RKO (cell line): ENCODE measurements around the gene PRKAB2.
"Not testable (repeated sequence)": the region's sequence is repeated elsewhere in the genome, so short reads cannot be mapped to it uniquely, and the experiment has no call there.

Source experiments
- DNase-seq: peaks from one replicate; pipeline ENCODE4 v3.0.0-alpha.2; 2016; ENCODE audit warnings: low spot score

The PRKAB2 gene

GRCh38 chr1:147171399-147172167, 687 bp downstream of the PRKAB2 start:
- DNase-seq: peak; percentile 62

DNA sequence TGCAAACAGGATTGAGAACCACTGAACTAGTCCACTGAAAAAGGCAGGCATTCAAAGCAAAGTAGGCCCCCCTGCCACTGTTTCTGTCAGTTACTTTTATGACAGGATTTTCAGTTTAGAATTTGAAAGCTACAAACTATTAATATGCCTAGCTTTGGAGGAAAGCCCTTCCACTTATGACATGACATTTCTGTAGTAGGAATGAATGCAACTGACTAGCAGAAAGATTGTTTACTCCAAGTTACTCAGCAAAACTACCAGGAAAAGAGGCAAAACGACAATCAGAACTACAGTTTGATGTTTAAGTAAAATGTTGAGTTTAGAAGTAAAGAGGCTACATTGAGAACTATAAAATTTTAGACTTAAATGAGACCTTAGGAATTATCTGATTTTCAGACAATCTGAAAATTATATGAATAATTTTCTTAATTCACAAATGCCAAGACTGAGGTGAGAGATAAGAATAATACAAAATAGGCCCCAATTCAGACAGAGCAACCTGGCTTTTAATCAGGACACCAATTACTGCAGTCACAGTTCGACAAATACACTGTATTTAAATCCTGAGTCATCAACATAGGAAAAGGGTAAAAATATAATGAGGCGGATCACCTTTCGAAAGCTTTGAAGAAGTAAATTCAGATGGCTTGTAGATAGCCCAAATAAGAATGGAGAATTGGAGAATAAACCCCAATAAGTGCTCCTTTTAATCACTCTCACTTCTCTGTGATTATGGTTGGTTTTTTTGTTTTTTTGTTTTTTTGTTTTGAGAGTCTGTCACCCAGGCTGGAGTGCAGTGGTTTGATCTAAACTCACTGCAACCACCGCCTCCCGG, 2.2 kb downstream of the PRKAB2 start:
- DNase-seq: peak; percentile 35

GRCh38 chr1:147169171-147169570, 3.1 kb downstream of the PRKAB2 start:
- no peak for DNase-seq

GRCh38 chr1:147168626-147169058, 3.6 kb downstream of the PRKAB2 start:
- DNase-seq: no peak

DNA sequence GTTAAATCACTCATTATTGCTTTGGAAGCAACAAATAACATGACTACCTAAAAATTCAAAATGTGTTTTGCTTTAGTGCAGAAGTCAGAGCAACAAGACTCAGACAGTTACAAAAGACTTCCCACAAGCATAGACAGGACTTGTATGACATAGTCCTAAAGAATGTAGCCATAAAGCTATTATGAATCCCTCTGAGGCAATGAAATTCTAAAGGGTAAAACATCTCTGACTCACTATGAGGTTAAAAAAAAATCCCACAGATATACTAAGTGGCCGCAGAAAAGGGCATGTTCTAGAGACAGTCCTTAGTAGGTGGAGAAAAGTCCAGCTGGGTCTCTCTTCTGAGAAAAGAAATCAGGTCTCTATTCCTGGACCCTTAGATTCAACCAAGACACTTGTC, 4.9 kb downstream of the PRKAB2 start:
- peak; percentile 96 for DNase-seq

DNA sequence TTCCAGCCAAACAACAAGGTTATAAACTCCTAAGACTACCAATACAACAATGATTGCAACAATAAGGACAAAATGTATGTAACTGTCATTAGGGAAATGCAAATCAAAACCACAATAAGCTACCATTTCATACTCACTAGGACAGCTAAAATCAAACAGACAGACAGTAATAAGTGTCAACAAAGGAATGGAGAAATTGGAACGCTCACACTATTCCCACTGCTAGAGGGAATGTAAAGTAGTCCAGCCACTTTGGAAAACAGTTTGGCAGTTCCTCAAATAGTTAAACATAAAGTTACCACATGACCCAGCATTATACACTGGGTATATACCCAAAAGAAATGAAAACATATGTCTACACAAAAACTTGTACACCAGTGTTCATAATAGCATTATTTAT, 9.3 kb downstream of the PRKAB2 start:
- no peak for DNase-seq

GRCh38 chr1:147162093-147162492, 10.2 kb downstream of the PRKAB2 start:
- no peak for DNase-seq

- not testable (repeated sequence) for DNase-seq
Measured at GRCh38 chr1:147157116-147157515, 15.2 kb downstream of the PRKAB2 start.

- no peak for DNase-seq
Measured at GRCh38 chr1:147156642-147157041, 15.6 kb downstream of the PRKAB2 start.

DNA sequence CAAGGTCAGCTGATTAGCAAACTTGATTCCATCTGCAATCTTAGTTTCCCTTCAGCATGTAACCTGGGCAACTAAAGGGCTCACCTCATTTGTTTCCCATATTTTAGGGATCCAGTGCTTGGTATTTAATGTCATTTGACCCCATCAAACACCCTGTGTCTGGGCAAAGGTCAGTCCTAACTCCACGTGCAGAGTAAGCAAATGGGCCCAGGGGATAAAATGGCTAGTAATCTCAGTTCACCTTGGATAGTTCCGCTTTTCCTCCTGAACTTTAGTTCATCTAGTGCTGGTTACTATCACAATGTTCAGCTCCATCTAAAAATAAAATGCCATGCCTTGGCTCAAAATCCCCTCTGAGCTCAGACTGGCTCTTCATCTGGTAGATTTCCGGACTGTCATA, 19.5 kb downstream of the PRKAB2 start:
- no peak for DNase-seq

DNA sequence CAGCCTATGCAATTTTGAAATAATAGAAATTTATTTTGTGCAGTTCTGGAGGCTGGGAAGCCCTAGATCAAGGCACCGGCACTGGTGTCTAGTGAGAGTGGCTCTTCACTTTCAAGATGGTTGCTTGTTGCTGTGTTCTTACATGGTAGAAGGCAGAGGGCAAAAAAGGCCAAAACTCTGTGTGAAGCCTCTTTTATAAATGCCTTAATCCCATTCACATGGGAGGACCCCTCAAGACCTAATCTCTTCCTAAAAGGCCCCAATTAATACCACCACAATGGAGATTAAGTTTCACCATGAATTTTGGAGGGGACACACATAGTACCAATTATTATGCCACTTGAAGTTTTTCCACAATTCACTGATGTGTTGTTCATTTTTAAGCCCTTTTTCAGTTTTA, 21.0 kb downstream of the PRKAB2 start:
- no peak for DNase-seq

GRCh38 chr1:147142886-147143285, 29.4 kb downstream of the PRKAB2 start:
- no peak for DNase-seq

DNA sequence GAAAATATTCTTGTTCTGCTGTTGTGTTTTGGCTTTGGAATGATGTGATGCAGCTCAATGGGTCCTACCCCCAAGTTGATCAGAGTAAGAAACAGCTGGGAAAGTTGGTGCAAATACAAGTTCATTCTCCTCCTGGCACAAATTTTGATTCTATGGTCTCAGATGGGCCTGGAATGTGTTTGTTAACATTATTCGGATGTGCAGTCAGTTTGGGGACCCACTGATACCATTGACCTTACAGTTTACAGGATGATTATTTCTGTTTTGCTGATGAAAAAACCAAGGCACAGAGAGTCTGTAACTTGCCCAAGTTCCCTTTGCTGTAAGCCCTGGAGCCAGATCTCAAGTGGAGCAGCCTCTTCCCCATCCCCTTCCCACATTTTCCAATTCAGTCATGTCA, 41.5 kb downstream of the PRKAB2 start:
- DNase-seq: not testable (repeated sequence)

- no peak for DNase-seq
Measured at GRCh38 chr1:147129116-147129873, 43.0 kb downstream of the PRKAB2 start.

GRCh38 chr1:147124266-147124665, 48.0 kb downstream of the PRKAB2 start:
- DNase-seq: no peak

DNA sequence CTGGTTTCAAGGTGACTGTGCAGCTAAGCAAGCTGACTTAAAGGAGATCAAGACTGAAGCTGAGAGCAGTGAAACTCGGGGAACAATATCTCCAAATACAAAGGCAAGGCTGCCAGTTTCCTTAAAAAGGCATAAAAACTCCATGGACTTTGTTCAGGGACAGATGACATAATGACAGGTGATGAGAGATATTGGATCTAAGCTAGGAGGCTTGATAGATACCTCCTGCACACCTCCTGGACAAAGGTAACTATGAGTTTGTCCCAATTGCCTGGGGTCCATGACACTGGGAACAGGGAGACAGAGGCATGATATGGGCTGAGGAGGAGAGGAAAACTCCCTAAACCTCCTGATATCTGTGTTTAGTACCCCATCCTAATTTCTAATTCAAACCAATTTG, 55.2 kb downstream of the PRKAB2 start:
- DNase-seq: no peak

GRCh38 chr1:147115496-147115895, 56.8 kb downstream of the PRKAB2 start:
- no peak for DNase-seq

DNA sequence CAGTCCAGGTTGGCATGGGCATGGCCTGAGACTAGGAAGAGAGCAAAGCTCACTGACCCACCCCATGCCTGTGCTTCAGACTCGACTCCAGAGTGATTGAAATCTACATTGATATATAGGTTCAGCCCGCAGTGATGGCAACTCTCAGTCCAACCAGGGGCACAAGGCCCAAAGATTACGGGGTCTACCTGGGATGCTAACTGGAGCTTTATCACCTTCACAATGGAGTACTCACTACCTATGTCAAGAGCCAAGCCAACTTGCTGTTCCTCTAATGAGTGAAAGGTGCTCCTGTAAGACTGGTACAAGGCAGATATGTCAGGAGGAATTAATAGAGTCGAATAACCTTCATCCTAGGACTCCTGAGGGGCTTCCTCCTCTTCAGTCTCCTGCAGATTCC, 57.2 kb downstream of the PRKAB2 start:
- DNase-seq: not testable (repeated sequence)

GRCh38 chr1:147114353-147114752, 57.9 kb downstream of the PRKAB2 start:
- DNase-seq: not testable (repeated sequence)

DNA sequence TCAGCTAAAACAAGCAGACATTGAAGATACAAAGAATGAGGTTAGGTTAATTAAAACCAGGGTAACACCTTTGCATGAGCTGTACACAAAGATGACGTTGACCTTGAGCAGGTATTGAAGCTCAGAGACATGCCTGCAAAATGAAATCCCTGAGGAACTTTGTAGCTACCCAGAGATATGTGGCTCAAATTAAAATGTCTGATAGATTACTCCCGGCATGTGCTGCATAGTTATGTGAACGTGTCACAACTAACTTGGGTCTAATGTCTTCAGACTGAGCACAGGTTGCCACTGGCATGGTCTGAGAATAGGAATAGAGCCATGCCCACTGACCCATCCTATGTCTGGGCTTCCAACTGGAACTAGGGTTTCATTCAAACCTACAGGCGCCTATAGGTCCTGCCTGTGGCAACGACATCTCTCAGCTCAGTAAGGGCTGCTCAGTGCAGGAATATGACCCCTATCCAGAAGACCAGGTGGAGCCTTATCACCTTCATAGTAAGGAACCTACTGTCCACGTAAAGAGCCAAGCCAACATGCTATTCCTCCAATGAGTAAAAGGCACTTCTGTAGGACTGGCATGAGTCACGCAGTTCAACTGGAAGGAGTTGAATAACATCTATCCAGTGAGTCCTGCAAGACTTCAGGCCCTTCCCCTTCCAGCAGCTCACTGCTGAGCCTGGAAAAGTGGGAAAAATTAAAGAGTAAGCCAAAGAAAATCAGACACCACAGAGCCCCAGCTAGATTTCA, 60.7 kb downstream of the PRKAB2 start:
- DNase-seq: no peak

DNA sequence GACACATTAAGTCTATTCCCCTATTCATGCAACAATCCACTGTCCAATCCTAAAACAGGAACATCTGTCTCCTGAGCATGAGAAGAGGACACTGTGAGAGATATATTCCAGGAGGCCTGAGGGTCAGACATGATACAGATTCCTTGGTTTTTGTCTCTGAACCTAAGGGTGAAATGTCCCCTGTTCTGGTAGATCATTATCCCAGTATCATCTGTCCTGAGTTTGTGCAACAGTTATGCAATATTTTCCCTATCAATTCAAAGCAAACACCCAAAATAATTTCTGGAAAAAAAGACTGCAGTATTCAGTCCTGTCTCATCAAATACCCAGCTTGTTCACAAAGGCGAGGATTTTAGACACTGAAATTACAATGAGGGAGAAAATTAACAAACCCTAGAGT, 61.4 kb downstream of the PRKAB2 start:
- no peak for DNase-seq

GRCh38 chr1:147110434-147110833, 61.8 kb downstream of the PRKAB2 start:
- DNase-seq: no peak
